ENCODE data around the gene KRT6B.

DNA sequence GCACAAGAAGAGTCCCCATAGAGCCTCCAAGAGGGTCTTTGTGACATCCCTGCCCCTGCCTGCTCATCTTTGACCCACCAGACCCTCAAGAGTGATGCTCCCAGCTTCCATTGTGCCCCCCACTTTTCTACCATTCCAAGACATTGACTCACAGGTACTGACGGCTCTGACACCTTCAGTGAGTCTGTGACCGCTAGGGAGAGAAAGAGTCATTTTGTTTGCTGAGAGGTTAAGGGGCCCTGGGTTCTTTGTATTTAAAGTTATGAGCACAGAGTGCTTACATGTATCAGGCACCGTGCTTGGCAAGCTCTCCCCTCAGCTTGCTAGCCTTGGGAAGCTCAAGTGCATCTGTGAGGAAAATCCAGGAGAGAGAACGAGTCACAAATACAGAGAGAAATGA lies 38.7 kb downstream of the KRT6B start:
- TF ChIP-seq, protein P1, sequence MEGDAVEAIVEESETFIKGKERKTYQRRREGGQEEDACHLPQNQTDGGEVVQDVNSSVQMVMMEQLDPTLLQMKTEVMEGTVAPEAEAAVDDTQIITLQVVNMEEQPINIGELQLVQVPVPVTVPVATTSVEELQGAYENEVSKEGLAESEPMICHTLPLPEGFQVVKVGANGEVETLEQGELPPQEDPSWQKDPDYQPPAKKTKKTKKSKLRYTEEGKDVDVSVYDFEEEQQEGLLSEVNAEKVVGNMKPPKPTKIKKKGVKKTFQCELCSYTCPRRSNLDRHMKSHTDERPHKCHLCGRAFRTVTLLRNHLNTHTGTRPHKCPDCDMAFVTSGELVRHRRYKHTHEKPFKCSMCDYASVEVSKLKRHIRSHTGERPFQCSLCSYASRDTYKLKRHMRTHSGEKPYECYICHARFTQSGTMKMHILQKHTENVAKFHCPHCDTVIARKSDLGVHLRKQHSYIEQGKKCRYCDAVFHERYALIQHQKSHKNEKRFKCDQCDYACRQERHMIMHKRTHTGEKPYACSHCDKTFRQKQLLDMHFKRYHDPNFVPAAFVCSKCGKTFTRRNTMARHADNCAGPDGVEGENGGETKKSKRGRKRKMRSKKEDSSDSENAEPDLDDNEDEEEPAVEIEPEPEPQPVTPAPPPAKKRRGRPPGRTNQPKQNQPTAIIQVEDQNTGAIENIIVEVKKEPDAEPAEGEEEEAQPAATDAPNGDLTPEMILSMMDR (IDR thresholded peaks at IDR 0.05): no peak
- no peak for TF ChIP-seq POLR2AphosphoS5 (IDR thresholded peaks at IDR 0.05; ENCODE audit: low read depth, low read length)
- TF ChIP-seq, protein P2, sequence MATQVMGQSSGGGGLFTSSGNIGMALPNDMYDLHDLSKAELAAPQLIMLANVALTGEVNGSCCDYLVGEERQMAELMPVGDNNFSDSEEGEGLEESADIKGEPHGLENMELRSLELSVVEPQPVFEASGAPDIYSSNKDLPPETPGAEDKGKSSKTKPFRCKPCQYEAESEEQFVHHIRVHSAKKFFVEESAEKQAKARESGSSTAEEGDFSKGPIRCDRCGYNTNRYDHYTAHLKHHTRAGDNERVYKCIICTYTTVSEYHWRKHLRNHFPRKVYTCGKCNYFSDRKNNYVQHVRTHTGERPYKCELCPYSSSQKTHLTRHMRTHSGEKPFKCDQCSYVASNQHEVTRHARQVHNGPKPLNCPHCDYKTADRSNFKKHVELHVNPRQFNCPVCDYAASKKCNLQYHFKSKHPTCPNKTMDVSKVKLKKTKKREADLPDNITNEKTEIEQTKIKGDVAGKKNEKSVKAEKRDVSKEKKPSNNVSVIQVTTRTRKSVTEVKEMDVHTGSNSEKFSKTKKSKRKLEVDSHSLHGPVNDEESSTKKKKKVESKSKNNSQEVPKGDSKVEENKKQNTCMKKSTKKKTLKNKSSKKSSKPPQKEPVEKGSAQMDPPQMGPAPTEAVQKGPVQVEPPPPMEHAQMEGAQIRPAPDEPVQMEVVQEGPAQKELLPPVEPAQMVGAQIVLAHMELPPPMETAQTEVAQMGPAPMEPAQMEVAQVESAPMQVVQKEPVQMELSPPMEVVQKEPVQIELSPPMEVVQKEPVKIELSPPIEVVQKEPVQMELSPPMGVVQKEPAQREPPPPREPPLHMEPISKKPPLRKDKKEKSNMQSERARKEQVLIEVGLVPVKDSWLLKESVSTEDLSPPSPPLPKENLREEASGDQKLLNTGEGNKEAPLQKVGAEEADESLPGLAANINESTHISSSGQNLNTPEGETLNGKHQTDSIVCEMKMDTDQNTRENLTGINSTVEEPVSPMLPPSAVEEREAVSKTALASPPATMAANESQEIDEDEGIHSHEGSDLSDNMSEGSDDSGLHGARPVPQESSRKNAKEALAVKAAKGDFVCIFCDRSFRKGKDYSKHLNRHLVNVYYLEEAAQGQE (IDR thresholded peaks at IDR 0.05; ENCODE audit: insufficient read depth in 1 of 2, low read depth in 2 of 2, low read length in 1 of 2): no peak
- TF ChIP-seq SIN3A (IDR thresholded peaks at IDR 0.05; ENCODE audit: borderline replicate concordance, insufficient read depth, low read depth, low read length): no peak
- no peak for TF ChIP-seq TCF7L2 (IDR thresholded peaks at IDR 0.05; ENCODE audit: low read depth, low read length)

All from Panc1 (cell line).